Neuronal stem cell (in vitro differentiated cells): ENCODE data around the gene ATAD3C.
"Not testable (repeated sequence)": the region's sequence is repeated elsewhere in the genome, so short reads cannot be mapped to it uniquely, and the experiment has no call there.

ENCODE experiments used
- DNase-seq: peaks from one replicate; pipeline ENCODE4 v3.0.0-alpha.2; 2013; ENCODE audit warnings: low spot score
- H2AFZ ChIP-seq: one replicate; pipeline ENCODE4 v1.6.1; 2013; ENCODE audit warnings: mild to moderate bottlenecking, low read length, inconsistent platforms
- H2AK5ac ChIP-seq: 2 replicates; pipeline ENCODE4 v1.6.1; 2013; ENCODE audit warnings: low read depth, mild to moderate bottlenecking, inconsistent platforms, low read length, moderate library complexity, mixed read lengths
- H2BK120ac ChIP-seq: 2 replicates; pipeline ENCODE4 v1.6.1; 2013; ENCODE audit warnings: low read depth, mild to moderate bottlenecking, inconsistent platforms, low read length, moderate library complexity, mixed read lengths
- H2BK12ac ChIP-seq: one replicate; pipeline ENCODE4 v1.6.1; 2013; ENCODE audit warnings: low read length, inconsistent platforms
- H2BK15ac ChIP-seq: 2 replicates; pipeline ENCODE4 v1.6.1; 2013; ENCODE audit warnings: mild to moderate bottlenecking, low read length, inconsistent platforms, mixed read lengths
- H2BK5ac ChIP-seq: one replicate; pipeline ENCODE4 v1.6.1; 2013; ENCODE audit warnings: inconsistent platforms, mild to moderate bottlenecking, low read length, moderate library complexity
- H3K14ac ChIP-seq: one replicate; pipeline ENCODE4 v1.6.1; 2013; ENCODE audit warnings: low read length, inconsistent platforms
- H3K18ac ChIP-seq: 2 replicates; pipeline ENCODE4 v1.6.1; 2013; ENCODE audit warnings: low read length, inconsistent platforms
- H3K23ac ChIP-seq: 2 replicates; pipeline ENCODE4 v1.6.1; 2013; ENCODE audit warnings: low read depth, mild to moderate bottlenecking, mixed read lengths, low read length, inconsistent platforms; ENCODE audit not compliant: poor library complexity
- H3K27ac ChIP-seq: replicated peaks from 3 replicates; pipeline ENCODE4 v1.5.1; 2013; ENCODE audit warnings: low read length, inconsistent platforms
- H3K27me3 ChIP-seq, 3 experiments: 2 replicates each; pipeline ENCODE4 v1.6.1; 2013; ENCODE audit warnings: low read length in 3 of 3, mild to moderate bottlenecking in 2 of 3, inconsistent platforms in 1 of 3, low read depth in 1 of 3, mixed read lengths in 1 of 3, moderate library complexity in 1 of 3; ENCODE audit not compliant: control insufficient read depth in 3 of 3, insufficient read depth in 3 of 3
- H3K36me3 ChIP-seq, 2 donors: replicated peaks in 1 of 2; 2 replicates each; pipeline ENCODE4 v1.6.1; 2013; ENCODE audit warnings: low read length in 2 of 2; ENCODE audit not compliant: control insufficient read depth in 2 of 2, insufficient read depth in 2 of 2
- H3K4ac ChIP-seq: 2 replicates; pipeline ENCODE4 v1.6.1; 2013; ENCODE audit warnings: inconsistent platforms, mild to moderate bottlenecking, low read length, moderate library complexity
- H3K4me1 ChIP-seq, 2 donors: 1 replicate in 1 of 2; 2 replicates in 1 of 2; pipeline ENCODE4 v1.6.1; 2013; ENCODE audit warnings: low read length in 2 of 2, low read depth in 1 of 2; ENCODE audit not compliant: control insufficient read depth in 2 of 2, insufficient read depth in 1 of 2
- H3K4me2 ChIP-seq: one replicate; pipeline ENCODE4 v1.6.1; 2013; ENCODE audit warnings: mild to moderate bottlenecking, low read length, inconsistent platforms; ENCODE audit not compliant: insufficient read depth, poor library complexity, severe bottlenecking
- H3K4me3 ChIP-seq, 2 donors: 2 replicates each; pipeline ENCODE4 v1.5.1; 2013; ENCODE audit warnings: low read length in 2 of 2, mild to moderate bottlenecking in 2 of 2, inconsistent platforms in 1 of 2, moderate library complexity in 1 of 2
- H3K79me1 ChIP-seq: one replicate; pipeline ENCODE4 v1.6.1; 2013; ENCODE audit warnings: low read depth, mild to moderate bottlenecking, inconsistent platforms, low read length, moderate library complexity
- H3K9ac ChIP-seq: one replicate; pipeline ENCODE4 v1.6.1; 2013; ENCODE audit warnings: mild to moderate bottlenecking, low read depth, low read length, inconsistent platforms; ENCODE audit not compliant: poor library complexity
- H3K9me3 ChIP-seq, 2 donors: replicated peaks in 1 of 2; 2 replicates each; pipeline versions ENCODE3 to v1.6.1; 2013; ENCODE audit warnings: low read length in 2 of 2, mild to moderate bottlenecking in 2 of 2, inconsistent platforms in 1 of 2, low read depth in 1 of 2, mixed read lengths in 1 of 2, moderate library complexity in 1 of 2; ENCODE audit not compliant: control insufficient read depth in 2 of 2, insufficient read depth in 1 of 2
- H4K8ac ChIP-seq: one replicate; pipeline ENCODE4 v1.6.1; 2013; ENCODE audit warnings: low read depth, mild to moderate bottlenecking, inconsistent platforms, low read length, moderate library complexity
- H4K91ac ChIP-seq: one replicate; pipeline ENCODE4 v1.6.1; 2013; ENCODE audit warnings: low read length, low read depth, mild to moderate bottlenecking, inconsistent platforms; ENCODE audit not compliant: poor library complexity
- WGBS, 2 donors: extraction: QIAGEN DNeasy Blood & Tissue Kit; methylation state at CpG; one replicate each; pipeline ENCODE4 v1.1.7; 2013; ENCODE audit warnings: missing lambda C conversion rate in 2 of 2, mixed read lengths in 1 of 2; ENCODE audit not compliant: insufficient read length in 2 of 2, insufficient replicate concordance in 1 of 2; ENCODE audit errors: extremely low coverage in 2 of 2; 5-methylcytosine and 5-hydroxymethylcytosine counted together

The ATAD3C gene

GRCh38 chr1:1410238-1410637 lies 39.3 kb upstream of the ATAD3C start:
- not testable (repeated sequence) for H2BK120ac ChIP-seq, H3K18ac ChIP-seq, H2BK12ac ChIP-seq, H3K4me2 ChIP-seq, H3K27me3 ChIP-seq, H2AFZ ChIP-seq, DNase-seq, H3K14ac ChIP-seq, H3K9ac ChIP-seq, H3K9me3 ChIP-seq, H3K4me3 ChIP-seq, H2BK15ac ChIP-seq, H4K8ac ChIP-seq, H2AK5ac ChIP-seq, H3K4ac ChIP-seq, H2BK5ac ChIP-seq, H4K91ac ChIP-seq, H3K23ac ChIP-seq
- no CpG with 5 or more reads among the region's 8 CpGs for WGBS, 2 donors
- Histone ChIP-seq H3K27ac (peak overlapping the region; percentile 50), H3K4me1 (peaks cover 7 to 15% of the 10 kb centered on the region in 2 donors), H3K36me3 (peaks cover 10 to 28% of the 10 kb centered on the region in 2 donors), H3K79me1 (peaks cover 17% of the 10 kb centered on the region)

DNA sequence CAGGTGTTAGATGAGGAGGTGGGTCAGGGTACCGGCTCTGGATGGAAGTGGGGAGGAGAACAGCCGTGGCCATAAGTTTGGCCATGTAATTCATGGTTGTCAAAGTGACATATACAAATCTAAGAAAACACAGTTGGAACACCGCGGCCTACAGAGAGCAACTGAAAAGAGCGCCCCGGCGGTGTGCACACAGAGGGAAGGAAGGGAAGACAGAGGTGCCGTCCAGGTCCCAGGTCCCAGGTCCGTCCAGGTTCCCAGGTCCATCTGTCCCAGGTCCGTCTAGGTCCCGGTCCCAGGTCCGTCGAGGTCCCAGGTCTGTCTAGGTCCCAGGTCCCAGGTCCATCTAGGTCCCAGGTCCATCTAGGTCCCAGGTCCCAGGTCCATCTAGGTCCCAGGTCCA lies 37.9 kb upstream of the ATAD3C start:
- Histone ChIP-seq H2BK120ac (no peak overlapping the region), H3K27me3 (no peaks in the 10 kb centered on the region), H2BK15ac (no peak overlapping the region), H3K23ac (peak overlapping the region; percentile 69), H3K4me3 (no peak overlapping the region), H3K4me1 (peaks cover 4 to 7% of the 10 kb centered on the region in 2 donors), H3K4me2 (no peak overlapping the region), H2BK5ac (no peak overlapping the region), H4K91ac (no peak overlapping the region), H3K9me3 (no peaks in the 10 kb centered on the region), H2AFZ (no peak overlapping the region), H2BK12ac (no peak overlapping the region), H3K36me3 (peaks cover 2 to 15% of the 10 kb centered on the region in 2 donors), H2AK5ac (no peak overlapping the region), H3K4ac (no peak overlapping the region), H3K9ac (no peak overlapping the region), H3K27ac (no peak overlapping the region), H3K18ac (no peak overlapping the region), H3K79me1 (peaks cover 13% of the 10 kb centered on the region), H4K8ac (no peak overlapping the region), H3K14ac (no peak overlapping the region)
- no peak for DNase-seq
- WGBS, 2 donors = no CpG with 5 or more reads among the region's 13 CpGs

GRCh38 chr1:1412311-1412902 lies 37.1 kb upstream of the ATAD3C start:
- H3K27ac ChIP-seq, H3K23ac ChIP-seq, H2BK120ac ChIP-seq, H2AK5ac ChIP-seq, H2BK5ac ChIP-seq, H3K9me3 ChIP-seq, H3K18ac ChIP-seq, H3K79me1 ChIP-seq, H3K4me2 ChIP-seq, H3K4ac ChIP-seq, H2BK15ac ChIP-seq, H2AFZ ChIP-seq, H4K91ac ChIP-seq, H3K27me3 ChIP-seq, DNase-seq, H3K14ac ChIP-seq, H3K4me1 ChIP-seq, H4K8ac ChIP-seq, H3K9ac ChIP-seq, H3K4me3 ChIP-seq, H2BK12ac ChIP-seq: not testable (repeated sequence)
- H3K36me3 ChIP-seq = peaks cover 2 to 15% of the 10 kb centered on the region in 2 donors
- no CpG with 5 or more reads among the region's 11 CpGs for WGBS, 2 donors

GRCh38 chr1:1415751-1416150 lies 33.7 kb upstream of the ATAD3C start:
- Histone ChIP-seq H4K8ac (no peak overlapping the region), H3K23ac (peak overlapping the region; percentile 34), H3K18ac (no peak overlapping the region), H3K14ac (no peak overlapping the region), H2BK120ac (no peak overlapping the region), H3K4me1 (peaks cover 4 to 20% of the 10 kb centered on the region in 2 donors), H2BK5ac (no peak overlapping the region), H3K9me3 (no peaks in the 10 kb centered on the region), H2AFZ (no peak overlapping the region), H3K4me2 (no peak overlapping the region), H3K4ac (no peak overlapping the region), H3K9ac (no peak overlapping the region), H2BK15ac (no peak overlapping the region), H2AK5ac (no peak overlapping the region), H3K36me3 (no peaks in the 10 kb centered on the region), H4K91ac (no peak overlapping the region), H3K27me3 (peaks cover 0 to 3% (median 0%) of the 10 kb centered on the region in 3 experiments), H3K4me3 (no peak overlapping the region), H3K79me1 (peaks cover 2% of the 10 kb centered on the region), H3K27ac (no peak overlapping the region), H2BK12ac (no peak overlapping the region)
- WGBS, 2 donors = no CpG with 5 or more reads among the region's 13 CpGs
- no peak for DNase-seq
